GM12878 (cell line): ENCODE data around the gene SFT2D2. TPM values are rescaled to one million over a fixed set of nuclear protein-coding genes. Genes with fewer than 3 reads are reported as not detected.

ENCODE experiments used
- ATAC-seq: fragments of 200-7000 bp; cut with Tn5 transposase; 3 replicates; pipeline ENCODE4 v1.9.1; 2020; ENCODE audit warnings: mild to moderate bottlenecking, moderate library complexity
- BruUV-seq: library from RNA; stranded (reverse); fragments of 400-500 nt; replicated peaks from 2 replicates; lab custom pipeline; 2021; lab: Mats Ljungman, UMichigan
- CTCF ChIA-PET: fragments of 300-600 bp; sonication (Branson Sonifier 250); formaldehyde crosslinking; extraction: SDS; loops from one replicate; lab custom pipeline; 2021; ENCODE audit warnings: inconsistent platforms; lab: Yijun Ruan, JAX
- POLR2A ChIA-PET: fragments of 350-600 bp; formaldehyde crosslinking; extraction: SDS; loops from one replicate; lab custom pipeline; 2021; ENCODE audit warnings: inconsistent platforms; lab: Charles Lee
- RAD21 ChIA-PET: fragments of 300-600 bp; sonication (Branson Sonifier 250); formaldehyde crosslinking; loops from one replicate; lab custom pipeline; 2023; ENCODE audit warnings: antibody characterized with exemption; ENCODE audit not compliant: unreplicated experiment; lab: Charles Lee
- SMC1A ChIA-PET: fragments of 300-600 bp; sonication (Branson Sonifier 250); formaldehyde crosslinking; loops from one replicate; lab custom pipeline; 2023; ENCODE audit not compliant: unreplicated experiment, uncharacterized antibody; lab: Charles Lee
- DNase-seq: peaks from one replicate; pipeline ENCODE4 v3.0.0-alpha.2; 2011; ENCODE audit warnings: low read depth, low spot score
- FAIRE-seq: peaks from 3 replicates; lab custom pipeline; 2011; peaks lifted over from hg19 to GRCh38; lab: Jason Lieb, UNC
- H2AFZ ChIP-seq: 2 replicates; pipeline ENCODE4 v1.6.0; 2011; ENCODE audit warnings: low read depth, low read length, control low read depth; ENCODE audit not compliant: control insufficient read depth
- H3K27ac ChIP-seq: 2 replicates; pipeline ENCODE4 v1.5.1; 2011; ENCODE audit warnings: control low read depth; ENCODE audit not compliant: control insufficient read depth, insufficient read depth
- H3K27me3 ChIP-seq, 2 experiments: replicated peaks in 1 of 2; 2 replicates each; pipeline versions ENCODE4 v1.6.0 to v1.6.1; 2011; ENCODE audit warnings: low read length in 1 of 2; ENCODE audit not compliant: control insufficient read depth in 2 of 2, insufficient read depth in 2 of 2
- H3K36me3 ChIP-seq, 2 experiments: 2 replicates each; pipeline ENCODE4 v1.5.1; 2011; ENCODE audit warnings: low read length in 1 of 2; ENCODE audit not compliant: control insufficient read depth in 2 of 2, insufficient read depth in 2 of 2
- H3K4me1 ChIP-seq: 2 replicates; pipeline ENCODE4 v1.6.1; 2011; ENCODE audit warnings: mild to moderate bottlenecking, low read length, moderate library complexity, mixed read lengths; ENCODE audit not compliant: control insufficient read depth, insufficient read depth
- H3K4me2 ChIP-seq: 2 replicates; pipeline ENCODE4 v1.6.0; 2011; ENCODE audit warnings: control low read depth; ENCODE audit not compliant: control insufficient read depth, insufficient read depth
- H3K4me3 ChIP-seq: fragments of 200-600 bp; sonication (generic); 2 replicates; pipeline ENCODE4 v1.5.1; 2016
- H3K79me2 ChIP-seq: 2 replicates; pipeline ENCODE4 v1.6.0; 2011; ENCODE audit warnings: low read length; ENCODE audit not compliant: control insufficient read depth, insufficient read depth
- H3K9ac ChIP-seq: 2 replicates; pipeline ENCODE4 v1.8.0; 2011; ENCODE audit warnings: low read length, control low read depth, mixed read lengths; ENCODE audit not compliant: control insufficient read depth, insufficient read depth
- H3K9me3 ChIP-seq: replicated peaks from 3 replicates; pipeline ENCODE4 v1.5.1; 2011; ENCODE audit warnings: mild to moderate bottlenecking, low read length; ENCODE audit not compliant: control insufficient read depth, insufficient read depth
- H4K20me1 ChIP-seq: 2 replicates; pipeline ENCODE4 v1.6.0; 2011; ENCODE audit not compliant: control insufficient read depth, insufficient read depth
- CBX3 ChIP-seq: fragments of 200-600 bp; sonication (generic); IDR thresholded peaks from 2 replicates; pipeline ENCODE4 v1.6.1; 2016; ENCODE audit warnings: low read depth, borderline replicate concordance
- HDGF ChIP-seq: fragments of 450-650 bp; IDR thresholded peaks from 2 replicates; pipeline ENCODE4 v1.6.1; 2016; ENCODE audit warnings: antibody characterized with exemption
- IKZF2 ChIP-seq, 2 experiments: fragments of 450-650 bp; IDR thresholded peaks; 2 replicates each; pipeline ENCODE4 v1.6.1; 2017; ENCODE audit warnings: mild to moderate bottlenecking in 2 of 2, moderate library complexity in 2 of 2
- MTA3 ChIP-seq: IDR thresholded peaks from 2 replicates; pipeline ENCODE4 v1.6.1; 2012; ENCODE audit warnings: low read length, inconsistent platforms, borderline replicate concordance
- NBN ChIP-seq: fragments of 450-650 bp; IDR thresholded peaks from 2 replicates; pipeline ENCODE4 v1.6.1; 2016
- REST ChIP-seq: IDR thresholded peaks from 2 replicates; pipeline ENCODE4 v1.6.1; 2012; ENCODE audit warnings: mild to moderate bottlenecking, low read depth, low read length
- SMC3 ChIP-seq: IDR thresholded peaks from 2 replicates; pipeline ENCODE4 v1.6.1; 2011; ENCODE audit warnings: low read length, improper control_type of control experiment, borderline replicate concordance
- SP1 ChIP-seq: IDR thresholded peaks from one replicate; pipeline ENCODE4 v1.6.1; 2011; ENCODE audit warnings: low read depth, low read length
- TCF3 ChIP-seq: IDR thresholded peaks from 2 replicates; pipeline ENCODE4 v1.6.1; 2012; ENCODE audit warnings: low read depth, mild to moderate bottlenecking, low read length, borderline replicate concordance; ENCODE audit not compliant: insufficient read depth
- ZBTB33 ChIP-seq: fragments of 450-650 bp; IDR thresholded peaks from 2 replicates; pipeline ENCODE4 v1.6.1; 2017; ENCODE audit warnings: mild to moderate bottlenecking
- ZNF592 ChIP-seq: fragments of 450-650 bp; IDR thresholded peaks from 2 replicates; pipeline ENCODE4 v1.6.1; 2017; ENCODE audit warnings: mild to moderate bottlenecking, moderate library complexity
- ZZZ3 ChIP-seq: IDR thresholded peaks from 2 replicates; pipeline ENCODE4 v1.6.1; 2011; ENCODE audit warnings: low read depth; ENCODE audit not compliant: control insufficient read depth, insufficient read length
- WGBS: methylation state at CpG from one replicate; pipeline ENCODE4 v1.1.6; 2016; ENCODE audit warnings: low lambda C conversion rate; ENCODE audit not compliant: insufficient replicate concordance, insufficient coverage; ENCODE audit errors: missing lambda C conversion rate; 5-methylcytosine and 5-hydroxymethylcytosine counted together
- in situ Hi-C: fragments of 300-500 bp; cut with MboI; formaldehyde crosslinking; loops from 9 replicates; pipeline ENCODE4 v1.14.3; 2018; ENCODE audit warnings: mixed read lengths
- intact Hi-C: fragments of 100-400 bp; cut with micrococcal nuclease; formaldehyde crosslinking; loops from one replicate; pipeline ENCODE4 v1.14.2; 2022; ENCODE audit not compliant: unreplicated experiment
- polyA plus RNA-seq, 11 experiments: library from polyadenylated mRNA; depleted of rRNA in 4 of 11; unstranded in 6 of 11; stranded (reverse) in 5 of 11; fragments of >200 nt; fragmentation: Nextera tagmentation in 4 of 11; fragmentation: Illumina TruSeq in 1 of 11; extraction: Ambion mirVana in 4 of 11; extraction: Trizol in 1 of 11; gene quantifications; 1 replicate in 1 of 11; 2 replicates in 10 of 11; pipeline versions ENCODE4 v1.2.1 to v1.2.3, GENCODE V29; 2011 to 2016; ENCODE audit warnings: inconsistent platforms in 2 of 11, missing spikeins in 2 of 11, low read depth in 1 of 11
- total RNA-seq, 4 experiments: library from RNA; depleted of rRNA in 3 of 4; stranded (reverse); fragments of >200 nt in 3 of 4; fragmentation: Illumina TruSeq in 1 of 4; extraction: Trizol in 1 of 4; gene quantifications; 2 replicates each; pipeline versions ENCODE4 v1.2.1 to v1.2.3, GENCODE V29; 2013 to 2021

The SFT2D2 gene
- total and polyA plus RNA-seq, 10 of the 15 experiments (the other 5 are each of a cell fraction or from before 2014, with no cell fraction given), result 5.6 to 49.6 (median 24.9) TPM

- no peak overlapping the region for H3K4me2 ChIP-seq
- no peak for DNase-seq
- no peak overlapping the region for H2AFZ ChIP-seq
- intact Hi-C loops (no loop called here), in situ Hi-C loops (no loop called here)
- CTCF ChIA-PET, result no interaction called here
- H3K27ac ChIP-seq, result no peak overlapping the region
- RAD21 ChIA-PET, result no interaction called here
- no peaks in the 10 kb centered on the region for H3K9me3 ChIP-seq
- no peak for TF ChIP-seq ZZZ3
- no peak for TF ChIP-seq SMC3
- no peak for TF ChIP-seq IKZF2 (IDR thresholded peaks at IDR 0.05)
- no peak for TF ChIP-seq ZNF592
- TF ChIP-seq SP1, result no peak
- no peak for TF ChIP-seq HDGF
- TF ChIP-seq NBN, result no peak
- TF ChIP-seq ZBTB33, result no peak
- no peak for TF ChIP-seq REST
- no peak for TF ChIP-seq CBX3
- no peak for TF ChIP-seq TCF3
- TF ChIP-seq MTA3, result no peak
- H3K4me3 ChIP-seq, result no peak overlapping the region
- no peak overlapping the region for H3K9ac ChIP-seq
- POLR2A ChIA-PET, result no interaction called here
- no peaks in the 10 kb centered on the region for H4K20me1 ChIP-seq
- no peaks in the 10 kb centered on the region for H3K79me2 ChIP-seq
- no peak for ATAC-seq
- 93% methylated on average over 7 of the region's 7 CpGs for WGBS
- H3K36me3 ChIP-seq, result no peaks in the 10 kb centered on the region
- no peaks in the 10 kb centered on the region for H3K4me1 ChIP-seq
- BruUV-seq, result no TSS peak
- SMC1A ChIA-PET, result no interaction called here
- no peak for FAIRE-seq
- H3K27me3 ChIP-seq, result no peaks in the 10 kb centered on the region
These were observed 71.4 kb downstream of the SFT2D2 start for GRCh38 chr1:168297019-168297730.
